AG09319 (cell line): Measurements from ENCODE around the gene CFDP1.

Experiments
- DNase-seq: peaks from one replicate; pipeline ENCODE4 v3.0.0-alpha.2; 2010; ENCODE audit warnings: low read depth; ENCODE audit errors: extremely low read depth
- TF ChIP-seq, protein P1 (sequence below): IDR thresholded peaks from 2 replicates; pipeline ENCODE4 v1.5.1; 2011; ENCODE audit warnings: low read depth, mild to moderate bottlenecking, inconsistent platforms, low read length, moderate library complexity

CFDP1 gene

DNA sequence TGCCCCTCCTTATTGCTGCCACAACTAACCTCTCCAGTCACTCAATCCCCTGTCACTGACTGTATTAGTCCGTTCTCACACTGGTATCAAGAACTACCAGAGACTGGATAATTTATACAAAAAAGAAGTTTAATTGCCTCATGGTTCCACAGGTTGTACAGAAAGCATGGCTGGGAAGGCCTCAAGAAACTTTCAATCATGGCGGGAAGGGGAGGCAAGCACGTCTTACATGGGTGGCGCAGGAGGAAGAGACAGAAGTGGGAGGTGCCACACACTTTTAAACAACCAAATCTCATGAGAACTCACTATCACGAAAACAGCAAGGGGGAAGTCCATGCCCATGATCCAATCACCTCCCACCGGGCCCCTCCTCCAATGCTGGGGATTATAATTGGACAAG, 95.9 kb downstream of the CFDP1 start:
- DNase-seq, result no peak
- TF ChIP-seq, protein P1, sequence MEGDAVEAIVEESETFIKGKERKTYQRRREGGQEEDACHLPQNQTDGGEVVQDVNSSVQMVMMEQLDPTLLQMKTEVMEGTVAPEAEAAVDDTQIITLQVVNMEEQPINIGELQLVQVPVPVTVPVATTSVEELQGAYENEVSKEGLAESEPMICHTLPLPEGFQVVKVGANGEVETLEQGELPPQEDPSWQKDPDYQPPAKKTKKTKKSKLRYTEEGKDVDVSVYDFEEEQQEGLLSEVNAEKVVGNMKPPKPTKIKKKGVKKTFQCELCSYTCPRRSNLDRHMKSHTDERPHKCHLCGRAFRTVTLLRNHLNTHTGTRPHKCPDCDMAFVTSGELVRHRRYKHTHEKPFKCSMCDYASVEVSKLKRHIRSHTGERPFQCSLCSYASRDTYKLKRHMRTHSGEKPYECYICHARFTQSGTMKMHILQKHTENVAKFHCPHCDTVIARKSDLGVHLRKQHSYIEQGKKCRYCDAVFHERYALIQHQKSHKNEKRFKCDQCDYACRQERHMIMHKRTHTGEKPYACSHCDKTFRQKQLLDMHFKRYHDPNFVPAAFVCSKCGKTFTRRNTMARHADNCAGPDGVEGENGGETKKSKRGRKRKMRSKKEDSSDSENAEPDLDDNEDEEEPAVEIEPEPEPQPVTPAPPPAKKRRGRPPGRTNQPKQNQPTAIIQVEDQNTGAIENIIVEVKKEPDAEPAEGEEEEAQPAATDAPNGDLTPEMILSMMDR, result no peak

DNA sequence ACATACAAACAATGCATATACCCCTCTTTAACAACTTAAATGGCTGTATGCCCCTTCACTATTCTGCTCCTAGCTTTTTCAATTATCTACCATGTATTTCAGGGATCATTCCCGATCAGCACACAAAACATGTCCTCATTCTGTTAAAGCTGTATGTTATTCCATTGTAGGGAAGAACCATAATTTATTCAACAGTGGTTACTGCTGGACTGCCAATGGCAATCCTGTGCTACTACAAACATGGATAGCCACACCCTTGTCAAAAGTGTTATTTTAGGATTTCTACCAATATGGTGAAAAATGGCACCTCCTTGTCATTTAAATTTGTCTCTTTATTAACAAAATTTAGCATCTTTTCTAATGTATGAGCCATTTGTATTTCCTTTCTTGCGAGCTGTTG, 96.8 kb downstream of the CFDP1 start:
- no peak for DNase-seq
- TF ChIP-seq, protein P1, result no peak

DNA sequence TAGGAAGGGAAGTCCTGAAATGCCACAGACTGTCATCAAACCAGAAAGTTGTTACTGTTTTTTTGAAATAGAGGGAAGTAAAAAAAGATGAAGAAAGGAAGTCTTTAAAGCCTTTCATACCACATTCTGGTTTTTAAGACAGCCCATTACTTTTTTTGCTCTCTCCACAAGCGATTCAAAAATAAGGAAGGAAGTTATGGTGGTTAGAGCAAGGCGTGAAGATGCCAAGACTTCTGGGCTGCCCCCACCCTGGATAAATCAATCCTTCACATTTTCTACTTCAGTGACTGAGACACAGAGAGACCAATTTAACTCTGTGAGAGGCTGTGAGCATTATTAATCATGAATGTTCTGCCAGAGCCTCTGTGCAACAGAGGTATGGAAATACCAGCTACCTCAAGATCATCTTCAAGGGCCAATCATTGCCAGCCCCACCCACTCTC, 99.6 kb downstream of the CFDP1 start:
- TF ChIP-seq, protein P1, result no peak
- no peak for DNase-seq

DNA sequence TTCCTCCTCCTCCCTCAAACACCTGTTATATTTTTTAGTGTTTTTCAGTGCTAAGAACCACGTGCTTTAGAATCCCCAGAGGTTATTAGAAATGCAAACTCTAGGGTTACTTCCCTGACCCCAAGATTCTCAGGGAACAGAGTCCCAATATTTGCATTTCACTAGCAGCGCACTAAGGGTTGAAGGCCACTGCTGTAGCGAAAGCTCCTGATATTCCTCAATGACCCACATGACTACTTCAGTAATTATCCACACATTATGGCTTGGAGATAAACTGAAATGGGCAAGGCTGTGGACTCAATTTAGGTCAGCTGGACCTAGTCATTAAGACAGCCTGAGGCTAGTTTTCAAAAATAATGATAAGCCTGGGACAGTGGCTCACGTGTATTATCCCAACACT, 103.4 kb downstream of the CFDP1 start:
- DNase-seq, result no peak
- TF ChIP-seq, protein P1, result no peak

DNA sequence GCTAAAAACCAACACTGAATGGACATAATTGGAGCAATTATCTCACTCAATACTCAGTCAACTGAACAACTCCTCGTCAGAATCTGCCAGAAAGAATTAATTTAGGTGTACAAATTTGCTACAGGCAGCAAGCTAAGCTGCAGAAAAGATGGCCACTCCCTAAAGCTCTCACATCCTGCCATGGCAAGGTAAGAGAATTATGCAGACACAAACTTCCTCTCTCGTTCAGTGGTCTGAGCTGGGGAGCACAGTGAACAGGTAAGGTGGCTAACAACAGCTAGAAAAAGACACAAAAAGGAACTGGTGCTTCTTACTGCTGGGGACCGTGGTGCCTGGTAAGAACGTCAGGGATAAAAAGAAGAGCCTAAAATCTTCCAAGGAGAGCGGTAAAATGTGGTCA, 107.0 kb downstream of the CFDP1 start:
- no peak for DNase-seq
- TF ChIP-seq, protein P1, result no peak

DNA sequence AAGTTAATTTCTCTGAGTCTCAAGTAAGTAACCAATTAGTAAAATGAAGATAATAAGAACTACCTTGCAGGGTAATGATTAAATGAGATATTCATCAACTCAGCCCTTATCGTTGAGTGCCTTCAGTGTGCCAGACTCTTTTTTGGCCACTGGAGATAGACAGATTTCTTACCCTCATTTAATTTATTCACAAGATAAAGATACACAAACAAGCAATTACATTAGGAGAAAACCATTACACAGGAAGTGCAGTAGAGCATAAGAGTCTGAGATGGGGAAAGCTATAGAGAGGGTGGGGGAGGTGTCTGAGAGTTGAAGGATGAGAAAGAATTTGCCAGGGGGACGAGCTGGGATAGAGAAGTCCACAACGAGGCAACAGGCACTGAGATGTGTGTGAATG, 109.4 kb downstream of the CFDP1 start:
- DNase-seq, result no peak
- TF ChIP-seq, protein P1, result no peak

DNA sequence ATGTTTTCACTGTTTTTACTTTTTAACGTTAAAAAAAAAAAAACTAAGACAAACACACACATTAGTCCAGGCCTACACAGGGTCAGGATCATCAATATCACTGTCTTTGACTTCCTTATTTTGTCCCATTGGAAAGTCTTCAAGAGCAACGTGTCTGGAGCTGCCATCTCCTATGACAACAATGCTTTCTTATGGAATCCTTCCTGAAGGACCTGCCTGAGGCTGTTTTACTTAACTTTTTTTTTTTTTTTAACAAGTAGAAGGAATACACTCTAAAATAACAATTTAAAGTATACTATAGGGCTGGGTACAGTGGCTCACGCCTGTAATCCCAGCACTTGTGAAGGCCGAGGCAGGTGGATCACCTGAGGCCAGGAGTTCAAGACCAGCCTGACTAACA, 110.1 kb downstream of the CFDP1 start:
- TF ChIP-seq, protein P1, result no peak
- DNase-seq, result no peak

DNA sequence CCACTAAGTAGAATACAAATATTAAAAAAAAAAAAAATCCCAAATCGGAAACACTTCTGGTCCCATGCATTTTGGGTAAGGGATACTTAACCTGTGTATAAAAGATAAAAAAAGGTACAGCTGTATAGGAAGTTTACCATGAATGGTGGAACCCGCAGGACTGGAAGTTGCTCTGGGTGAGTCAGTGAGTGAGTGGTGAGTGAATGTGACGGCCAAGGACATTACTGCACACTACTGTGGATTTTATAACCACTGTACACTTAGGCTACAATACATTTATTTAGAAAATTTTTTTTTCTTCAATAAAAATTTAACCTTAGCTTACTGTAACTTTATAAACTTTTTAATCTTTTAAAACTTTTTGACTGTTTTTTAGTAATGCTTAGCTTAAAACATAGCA, 110.6 kb downstream of the CFDP1 start:
- DNase-seq, result no peak
- TF ChIP-seq, protein P1, result no peak
